H1 (cell line): ENCODE data around the gene PKP1. TPM values are rescaled to one million over a fixed set of nuclear protein-coding genes. Genes with fewer than 3 reads are reported as not detected.

ENCODE experiments used
- CTCF ChIA-PET: fragments of 300-600 bp; sonication (Branson Sonifier 250); formaldehyde crosslinking; loops from one replicate; lab custom pipeline; 2021; ENCODE audit not compliant: partially characterized antibody; lab: Charles Lee
- POLR2A ChIA-PET: fragments of 300-600 bp; sonication (Branson Sonifier 250); formaldehyde crosslinking; loops from one replicate; lab custom pipeline; 2021; ENCODE audit warnings: inconsistent platforms; ENCODE audit not compliant: partially characterized antibody; lab: Charles Lee
- DNase-seq, 2 experiments: peaks; one replicate each; pipeline versions ENCODE4 v3.0.0 to v3.0.0-alpha.2; 2010 to 2022; ENCODE audit warnings: low spot score in 2 of 2, low read depth in 1 of 2, mixed read lengths in 1 of 2
- FAIRE-seq: peaks from 2 replicates; lab custom pipeline; 2011; peaks lifted over from hg19 to GRCh38; lab: Jason Lieb, UNC
- H2AFZ ChIP-seq: 2 replicates; pipeline ENCODE4 v1.8.1; 2012; ENCODE audit warnings: low read length, inconsistent platforms
- H2AK5ac ChIP-seq: 2 replicates; pipeline ENCODE4 v1.6.1; 2013; ENCODE audit warnings: low read depth, low read length
- H2BK120ac ChIP-seq: replicated peaks from 2 replicates; pipeline ENCODE3; 2013; ENCODE audit warnings: low read depth, low read length, inconsistent platforms
- H2BK12ac ChIP-seq: 2 replicates; pipeline ENCODE4 v1.6.1; 2013; ENCODE audit warnings: low read depth, low read length
- H2BK15ac ChIP-seq: 2 replicates; pipeline ENCODE4 v1.6.1; 2013; ENCODE audit warnings: low read length
- H2BK20ac ChIP-seq: 2 replicates; pipeline ENCODE4 v1.6.1; 2013; ENCODE audit warnings: low read length
- H2BK5ac ChIP-seq: 2 replicates; pipeline ENCODE4 v1.6.1; 2013; ENCODE audit warnings: low read depth, low read length
- H3K14ac ChIP-seq: 2 replicates; pipeline ENCODE4 v1.6.1; 2013; ENCODE audit warnings: inconsistent platforms; ENCODE audit not compliant: insufficient read length
- H3K18ac ChIP-seq: 2 replicates; pipeline ENCODE4 v1.6.1; 2013; ENCODE audit warnings: low read length; ENCODE audit errors: extremely low read depth
- H3K23ac ChIP-seq: 2 replicates; pipeline ENCODE4 v1.6.1; 2013; ENCODE audit warnings: inconsistent platforms; ENCODE audit not compliant: insufficient read length
- H3K23me2 ChIP-seq: 2 replicates; pipeline ENCODE4 v1.6.1; 2013; ENCODE audit warnings: low read depth, low read length
- H3K27ac ChIP-seq: 2 replicates; pipeline ENCODE4 v1.6.1; 2011; ENCODE audit warnings: low read depth, low read length, inconsistent platforms
- H3K27me3 ChIP-seq, 4 experiments: replicated peaks in 1 of 4; 1 replicate in 1 of 4; 2 replicates in 3 of 4; pipeline versions ENCODE4 v1.6.1 to v1.8.1; 2011 to 2013; ENCODE audit warnings: low read length in 3 of 4, mild to moderate bottlenecking in 3 of 4, inconsistent platforms in 2 of 4, mixed read lengths in 2 of 4, moderate library complexity in 1 of 4; ENCODE audit not compliant: control insufficient read depth in 3 of 4, insufficient read depth in 3 of 4; ENCODE audit errors: extremely low read depth in 1 of 4
- H3K36me3 ChIP-seq, 4 experiments: 2 replicates each; pipeline versions ENCODE4 v1.6.1 to v1.8.1; 2011 to 2013; ENCODE audit warnings: mild to moderate bottlenecking in 4 of 4, low read length in 3 of 4, moderate library complexity in 2 of 4, control low read depth in 1 of 4, inconsistent platforms in 1 of 4; ENCODE audit not compliant: insufficient read depth in 4 of 4, control insufficient read depth in 2 of 4
- H3K4ac ChIP-seq: replicated peaks from 2 replicates; pipeline ENCODE3; 2013; ENCODE audit warnings: low read length, low read depth, mixed read lengths, inconsistent platforms; ENCODE audit not compliant: insufficient read length
- H3K4me1 ChIP-seq, 4 experiments: replicated peaks in 1 of 4; 1 replicate in 1 of 4; 2 replicates in 3 of 4; pipeline versions ENCODE4 v1.6.1 to v1.8.1; 2011 to 2013; ENCODE audit warnings: low read length in 3 of 4, inconsistent platforms in 2 of 4, mixed read lengths in 1 of 4; ENCODE audit not compliant: insufficient read depth in 4 of 4, control insufficient read depth in 3 of 4
- H3K4me2 ChIP-seq, 2 experiments: 2 replicates each; pipeline versions ENCODE4 v1.6.1 to v1.8.1; 2011 to 2013; ENCODE audit warnings: low read depth in 2 of 2, low read length in 2 of 2, control low read depth in 1 of 2, inconsistent platforms in 1 of 2, mild to moderate bottlenecking in 1 of 2; ENCODE audit not compliant: insufficient read depth in 1 of 2
- H3K4me3 ChIP-seq, 4 experiments: fragments of 200-600, 300-600 bp in 1 of 4; sonication (generic), shearing (Covaris generic), sonication (Bioruptor Twin) in 1 of 4; 2 replicates each; pipeline versions ENCODE4 v1.5.1 to v1.8.1; 2011 to 2016; ENCODE audit warnings: low read length in 4 of 4, low read depth in 3 of 4, control low read depth in 2 of 4, inconsistent platforms in 2 of 4, mild to moderate bottlenecking in 2 of 4, mixed read lengths in 1 of 4, moderate library complexity in 1 of 4; ENCODE audit not compliant: insufficient read depth in 2 of 4; ENCODE audit errors: extremely low read depth in 1 of 4
- H3K56ac ChIP-seq: replicated peaks from 2 replicates; pipeline ENCODE3; 2013; ENCODE audit warnings: low read depth, mild to moderate bottlenecking, mixed read lengths, low read length, inconsistent platforms; ENCODE audit not compliant: insufficient read length
- H3K79me1 ChIP-seq: 2 replicates; pipeline ENCODE4 v1.6.1; 2013; ENCODE audit warnings: low read depth, low read length, control low read depth
- H3K79me2 ChIP-seq, 2 experiments: 2 replicates each; pipeline versions ENCODE4 v1.6.1 to v1.8.1; 2012 to 2013; ENCODE audit warnings: low read length in 2 of 2, mild to moderate bottlenecking in 2 of 2, inconsistent platforms in 1 of 2; ENCODE audit not compliant: insufficient read depth in 2 of 2, control insufficient read depth in 1 of 2
- H3K9ac ChIP-seq, 4 experiments: replicated peaks in 1 of 4; 1 replicate in 1 of 4; 2 replicates in 3 of 4; pipeline versions ENCODE4 v1.6.1 to v1.8.1; 2011 to 2013; ENCODE audit warnings: low read depth in 3 of 4, low read length in 3 of 4, control low read depth in 2 of 4, mild to moderate bottlenecking in 2 of 4, moderate library complexity in 2 of 4, inconsistent platforms in 1 of 4; ENCODE audit errors: extremely low read depth in 1 of 4
- H3K9me3 ChIP-seq, 2 experiments: 2 replicates each; pipeline versions ENCODE4 v1.6.1 to v1.8.1; 2012 to 2013; ENCODE audit warnings: mild to moderate bottlenecking in 2 of 2, moderate library complexity in 2 of 2, control low read depth in 1 of 2, inconsistent platforms in 1 of 2, low read depth in 1 of 2, low read length in 1 of 2, mixed read lengths in 1 of 2; ENCODE audit not compliant: insufficient read depth in 2 of 2
- H4K20me1 ChIP-seq, 2 experiments: replicated peaks in 1 of 2; 2 replicates each; pipeline versions ENCODE3 to v1.8.1; 2011 to 2013; ENCODE audit warnings: inconsistent platforms in 2 of 2, low read length in 2 of 2, mild to moderate bottlenecking in 1 of 2; ENCODE audit not compliant: insufficient read depth in 2 of 2, control insufficient read depth in 1 of 2
- H4K5ac ChIP-seq: 2 replicates; pipeline ENCODE4 v1.6.1; 2013; ENCODE audit warnings: low read length, low read depth, mixed read lengths, inconsistent platforms; ENCODE audit not compliant: insufficient read length
- H4K8ac ChIP-seq: 2 replicates; pipeline ENCODE4 v1.8.0; 2013; ENCODE audit warnings: mild to moderate bottlenecking, moderate library complexity, low read length, inconsistent platforms; ENCODE audit not compliant: insufficient read depth; ENCODE audit errors: extremely low read depth
- H4K91ac ChIP-seq: replicated peaks from 2 replicates; pipeline ENCODE3; 2013; ENCODE audit warnings: low read length, mixed read lengths, inconsistent platforms; ENCODE audit not compliant: insufficient read length
- ASH2L ChIP-seq: fragments of 200-600, 300-600 bp; sonication (generic); IDR thresholded peaks from one replicate; pipeline ENCODE4 v1.7.1; 2017; ENCODE audit warnings: low read length
- CREB1 ChIP-seq: IDR thresholded peaks from 2 replicates; pipeline ENCODE4 v1.6.1; 2012; ENCODE audit warnings: inconsistent platforms
- FOSL1 ChIP-seq: IDR thresholded peaks from 2 replicates; pipeline ENCODE4 v1.6.1; 2011; ENCODE audit warnings: mild to moderate bottlenecking, low read depth, low read length, moderate library complexity; ENCODE audit not compliant: insufficient read depth
- GABPA ChIP-seq: IDR thresholded peaks from 2 replicates; pipeline ENCODE4 v1.6.1; 2011; ENCODE audit warnings: mild to moderate bottlenecking, low read length, moderate library complexity, borderline replicate concordance; ENCODE audit not compliant: insufficient read depth
- GTF2F1 ChIP-seq: IDR thresholded peaks from 2 replicates; pipeline ENCODE4 v1.6.1; 2012; ENCODE audit warnings: low read depth, low read length, improper control_type of control experiment, borderline replicate concordance
- NRF1 ChIP-seq: IDR thresholded peaks from 2 replicates; pipeline ENCODE4 v1.6.1; 2011; ENCODE audit warnings: mild to moderate bottlenecking, low read depth, low read length, improper control_type of control experiment
- POLR2A ChIP-seq, 2 experiments: IDR thresholded peaks; 1 replicate in 1 of 2; 2 replicates in 1 of 2; pipeline ENCODE4 v1.6.1; 2011; ENCODE audit warnings: low read depth in 2 of 2, low read length in 2 of 2, mild to moderate bottlenecking in 2 of 2; ENCODE audit errors: control extremely low read depth in 1 of 2
- POU5F1 ChIP-seq: IDR thresholded peaks from 2 replicates; pipeline ENCODE4 v1.6.1; 2011; ENCODE audit warnings: low read depth, mild to moderate bottlenecking, low read length, moderate library complexity
- RAD21 ChIP-seq, 2 experiments: IDR thresholded peaks in 1 of 2; conservative IDR thresholded peaks in 1 of 2; 2 replicates each; pipeline ENCODE4 v1.6.1; 2011; ENCODE audit warnings: low read depth in 2 of 2, low read length in 2 of 2, improper control_type of control experiment in 1 of 2, inconsistent platforms in 1 of 2, mild to moderate bottlenecking in 1 of 2, moderate library complexity in 1 of 2
- RBBP5 ChIP-seq: IDR thresholded peaks from 2 replicates; pipeline ENCODE4 v1.7.1; 2012; ENCODE audit warnings: low read depth, mild to moderate bottlenecking, inconsistent platforms, low read length, moderate library complexity, borderline replicate concordance
- RXRA ChIP-seq: IDR thresholded peaks from 2 replicates; pipeline ENCODE4 v1.6.1; 2011; ENCODE audit warnings: low read depth, mild to moderate bottlenecking, low read length, moderate library complexity; ENCODE audit not compliant: insufficient read depth
- TAF7 ChIP-seq: optimal IDR thresholded peaks from 2 replicates; pipeline ENCODE3; 2011; ENCODE audit warnings: low read depth, mild to moderate bottlenecking, inconsistent platforms, low read length, moderate library complexity, borderline replicate concordance
- WGBS, 2 experiments: shearing (Covaris generic) in 1 of 2; methylation state at CpG; one replicate each; pipeline versions ENCODE4 v1.1.6 to v1.1.7; 2013 to 2015; ENCODE audit warnings: low lambda C conversion rate in 2 of 2, mixed read lengths in 2 of 2, inconsistent platforms in 1 of 2, low coverage in 1 of 2, missing lambda C conversion rate in 1 of 2; ENCODE audit not compliant: insufficient replicate concordance in 2 of 2, insufficient coverage in 1 of 2, insufficient read length in 1 of 2; ENCODE audit errors: extremely low coverage in 1 of 2, missing lambda C conversion rate in 1 of 2; 5-methylcytosine and 5-hydroxymethylcytosine counted together
- polyA plus RNA-seq, 7 experiments: library from polyadenylated mRNA; depleted of rRNA in 3 of 7; stranded (reverse) in 5 of 7; unstranded in 2 of 7; fragments of >200 nt in 5 of 7; fragments of 200-250 nt in 2 of 7; gene quantifications; 1 replicate in 5 of 7; 2 replicates in 1 of 7; 4 replicates in 1 of 7; pipeline versions ENCODE4 v1.2.1 to v1.2.3, GENCODE V29; 2011 to 2013; ENCODE audit warnings: missing spikeins in 2 of 7, mixed read lengths in 2 of 7
- total RNA-seq: library from RNA; stranded (reverse); fragmentation: NEBNext Ultra II Directional; extraction: Animal tissue kit (Norgen Biotek cat#: 25700); gene quantifications from 2 replicates; pipeline ENCODE4 v1.2.1, GENCODE V29; 2021
- TF ChIP-seq, protein P1 (sequence below): IDR thresholded peaks from 2 replicates; pipeline ENCODE4 v1.6.1; 2012; ENCODE audit warnings: low read length, inconsistent platforms

PKP1 gene
- total and polyA plus RNA-seq, 2 of the 8 experiments (the other 6 are each of a cell fraction or from before 2014, with no cell fraction given) = 0.21 to 0.95 TPM

GRCh38 chr1:201359873-201360210 is 76.5 kb downstream of the PKP1 start:
- Histone ChIP-seq H4K20me1 (no peaks in the 10 kb centered on the region), H2BK5ac (no peak overlapping the region), H3K27ac (no peak overlapping the region), H3K9me3 (no peaks in the 10 kb centered on the region), H3K4me2 (no peak overlapping the region), H3K79me1 (no peaks in the 10 kb centered on the region), H3K23me2 (no peaks in the 10 kb centered on the region), H4K91ac (no peak overlapping the region), H3K4ac (no peak overlapping the region), H3K4me3 (no peak overlapping the region), H3K36me3 (no peaks in the 10 kb centered on the region), H2BK120ac (no peak overlapping the region), H3K18ac (no peak overlapping the region), H4K8ac (no peak overlapping the region), H2BK12ac (no peak overlapping the region), H3K4me1 (peaks cover 0 to 5% (median under 1%) of the 10 kb centered on the region in 4 experiments; a peak in 5 of 7 replicates), H2AFZ (no peak overlapping the region), H3K23ac (no peak overlapping the region), H3K27me3 (no peaks in the 10 kb centered on the region), H2BK15ac (no peak overlapping the region), H4K5ac (no peak overlapping the region), H3K56ac (no peak overlapping the region), H2AK5ac (no peak overlapping the region), H3K79me2 (no peaks in the 10 kb centered on the region), H2BK20ac (no peak overlapping the region), H3K14ac (no peak overlapping the region), H3K9ac (no peak overlapping the region)
- ChIA-PET CTCF (interaction anchor here (0.8 to 14.7 kb wide), 21 partner anchors 13 to 137 kb away, joined by 3 to 275 read pairs (median 7); partner anchors contain the start of genes PKP1 and TNNT2), POLR2A (interaction anchor here (4.4 to 7.7 kb wide), 2 partner anchors 12 to 14 kb away, joined by 24 to 49 read pairs; no protein-coding TSS in a partner anchor)
- FAIRE-seq = no peak
- DNase-seq = no peak
- WGBS, 2 experiments = 80% methylated on average over 1 of the region's 2 CpGs; no CpG with 5 or more reads in 1 of the 2 experiments
- no peak for TF ChIP-seq RXRA
- no peak for TF ChIP-seq POLR2A (IDR thresholded peaks at IDR 0.05; ENCODE audit: control extremely low read depth in 1 of 2, low read depth in 2 of 2, low read length in 2 of 2)
- TF ChIP-seq RAD21 (IDR thresholded peaks at IDR 0.05 in 1 of 2, conservative IDR thresholded peaks at IDR 0.05 in 1 of 2; ENCODE audit: low read depth in 2 of 2, low read length in 2 of 2) = no peak
- no peak for TF ChIP-seq POU5F1
- TF ChIP-seq ASH2L = no peak
- TF ChIP-seq FOSL1 = no peak
- TF ChIP-seq GTF2F1 = no peak
- no peak for TF ChIP-seq TAF7
- TF ChIP-seq, protein P1, sequence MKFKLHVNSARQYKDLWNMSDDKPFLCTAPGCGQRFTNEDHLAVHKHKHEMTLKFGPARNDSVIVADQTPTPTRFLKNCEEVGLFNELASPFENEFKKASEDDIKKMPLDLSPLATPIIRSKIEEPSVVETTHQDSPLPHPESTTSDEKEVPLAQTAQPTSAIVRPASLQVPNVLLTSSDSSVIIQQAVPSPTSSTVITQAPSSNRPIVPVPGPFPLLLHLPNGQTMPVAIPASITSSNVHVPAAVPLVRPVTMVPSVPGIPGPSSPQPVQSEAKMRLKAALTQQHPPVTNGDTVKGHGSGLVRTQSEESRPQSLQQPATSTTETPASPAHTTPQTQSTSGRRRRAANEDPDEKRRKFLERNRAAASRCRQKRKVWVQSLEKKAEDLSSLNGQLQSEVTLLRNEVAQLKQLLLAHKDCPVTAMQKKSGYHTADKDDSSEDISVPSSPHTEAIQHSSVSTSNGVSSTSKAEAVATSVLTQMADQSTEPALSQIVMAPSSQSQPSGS = no peak
- no peak for TF ChIP-seq RBBP5
- no peak for TF ChIP-seq NRF1
- no peak for TF ChIP-seq CREB1
- no peak for TF ChIP-seq GABPA
